Ishikawa (cell line): ENCODE results near the gene COX6B2.

Experiments used
- CEBPB ChIP-seq: IDR thresholded peaks from 2 replicates; pipeline ENCODE4 v1.6.1; 2012
- CREB1 ChIP-seq: IDR thresholded peaks from 2 replicates; pipeline ENCODE4 v1.6.1; 2012; ENCODE audit warnings: low read depth
- EP300 ChIP-seq: IDR thresholded peaks from 2 replicates; pipeline ENCODE4 v1.6.1; 2012; ENCODE audit warnings: borderline replicate concordance
- NFIC ChIP-seq: IDR thresholded peaks from 2 replicates; pipeline ENCODE4 v1.6.1; 2012
- RAD21 ChIP-seq: IDR thresholded peaks from 2 replicates; pipeline ENCODE4 v1.6.1; 2012; ENCODE audit warnings: low read depth
- TCF12 ChIP-seq: IDR thresholded peaks from 2 replicates; pipeline ENCODE4 v1.6.1; 2012; ENCODE audit warnings: low read depth
- TEAD4 ChIP-seq: IDR thresholded peaks from 2 replicates; pipeline ENCODE4 v1.6.1; 2012
- YY1 ChIP-seq: IDR thresholded peaks from 2 replicates; pipeline ENCODE4 v1.6.1; 2012; ENCODE audit warnings: low read depth
- TF ChIP-seq, protein P1 (sequence below): IDR thresholded peaks from 2 replicates; pipeline ENCODE4 v1.6.1; 2012
- TF ChIP-seq, protein P2 (sequence below): IDR thresholded peaks from 2 replicates; pipeline ENCODE4 v1.6.1; 2012; ENCODE audit warnings: low read depth, mild to moderate bottlenecking
- TF ChIP-seq, protein P3 (sequence below): IDR thresholded peaks from 2 replicates; pipeline ENCODE4 v1.6.1; 2012

DNA sequence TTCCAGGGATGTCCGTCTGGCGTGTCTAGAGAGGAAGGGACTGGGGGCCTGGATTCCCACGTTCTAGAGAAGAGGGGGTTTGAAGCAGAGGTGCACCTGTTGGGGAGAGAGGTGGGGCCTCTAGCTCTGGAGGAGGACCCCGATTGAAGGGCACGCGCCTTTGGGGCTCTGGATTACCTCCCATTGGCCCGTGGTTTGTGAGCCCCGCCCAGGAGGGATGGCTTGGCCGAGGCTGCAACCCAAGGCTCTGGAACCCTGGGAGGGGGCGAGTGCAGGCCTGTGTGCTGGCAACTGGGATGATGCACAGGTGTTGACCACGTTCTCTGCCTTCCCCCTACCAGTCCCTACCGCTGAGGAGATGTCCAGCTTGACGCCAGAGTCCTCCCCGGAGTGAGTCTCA is 49.5 kb downstream of the COX6B2 start:
- TF ChIP-seq, protein P1, sequence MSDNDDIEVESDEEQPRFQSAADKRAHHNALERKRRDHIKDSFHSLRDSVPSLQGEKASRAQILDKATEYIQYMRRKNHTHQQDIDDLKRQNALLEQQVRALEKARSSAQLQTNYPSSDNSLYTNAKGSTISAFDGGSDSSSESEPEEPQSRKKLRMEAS = no peak
- TF ChIP-seq EP300 (no peak), NFIC (no peak), RAD21 (no peak), CEBPB (no peak), YY1 (no peak), TCF12 (no peak), CREB1 (no peak), TEAD4 (no peak)
- TF ChIP-seq, protein P2, sequence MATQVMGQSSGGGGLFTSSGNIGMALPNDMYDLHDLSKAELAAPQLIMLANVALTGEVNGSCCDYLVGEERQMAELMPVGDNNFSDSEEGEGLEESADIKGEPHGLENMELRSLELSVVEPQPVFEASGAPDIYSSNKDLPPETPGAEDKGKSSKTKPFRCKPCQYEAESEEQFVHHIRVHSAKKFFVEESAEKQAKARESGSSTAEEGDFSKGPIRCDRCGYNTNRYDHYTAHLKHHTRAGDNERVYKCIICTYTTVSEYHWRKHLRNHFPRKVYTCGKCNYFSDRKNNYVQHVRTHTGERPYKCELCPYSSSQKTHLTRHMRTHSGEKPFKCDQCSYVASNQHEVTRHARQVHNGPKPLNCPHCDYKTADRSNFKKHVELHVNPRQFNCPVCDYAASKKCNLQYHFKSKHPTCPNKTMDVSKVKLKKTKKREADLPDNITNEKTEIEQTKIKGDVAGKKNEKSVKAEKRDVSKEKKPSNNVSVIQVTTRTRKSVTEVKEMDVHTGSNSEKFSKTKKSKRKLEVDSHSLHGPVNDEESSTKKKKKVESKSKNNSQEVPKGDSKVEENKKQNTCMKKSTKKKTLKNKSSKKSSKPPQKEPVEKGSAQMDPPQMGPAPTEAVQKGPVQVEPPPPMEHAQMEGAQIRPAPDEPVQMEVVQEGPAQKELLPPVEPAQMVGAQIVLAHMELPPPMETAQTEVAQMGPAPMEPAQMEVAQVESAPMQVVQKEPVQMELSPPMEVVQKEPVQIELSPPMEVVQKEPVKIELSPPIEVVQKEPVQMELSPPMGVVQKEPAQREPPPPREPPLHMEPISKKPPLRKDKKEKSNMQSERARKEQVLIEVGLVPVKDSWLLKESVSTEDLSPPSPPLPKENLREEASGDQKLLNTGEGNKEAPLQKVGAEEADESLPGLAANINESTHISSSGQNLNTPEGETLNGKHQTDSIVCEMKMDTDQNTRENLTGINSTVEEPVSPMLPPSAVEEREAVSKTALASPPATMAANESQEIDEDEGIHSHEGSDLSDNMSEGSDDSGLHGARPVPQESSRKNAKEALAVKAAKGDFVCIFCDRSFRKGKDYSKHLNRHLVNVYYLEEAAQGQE = no peak
- TF ChIP-seq, protein P3, sequence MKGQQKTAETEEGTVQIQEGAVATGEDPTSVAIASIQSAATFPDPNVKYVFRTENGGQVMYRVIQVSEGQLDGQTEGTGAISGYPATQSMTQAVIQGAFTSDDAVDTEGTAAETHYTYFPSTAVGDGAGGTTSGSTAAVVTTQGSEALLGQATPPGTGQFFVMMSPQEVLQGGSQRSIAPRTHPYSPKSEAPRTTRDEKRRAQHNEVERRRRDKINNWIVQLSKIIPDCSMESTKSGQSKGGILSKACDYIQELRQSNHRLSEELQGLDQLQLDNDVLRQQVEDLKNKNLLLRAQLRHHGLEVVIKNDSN = no peak
